Stimulated activated CD4-positive, alpha-beta T cell treated with anti-CD3 and anti-CD28 coated beads, TNF-alpha, amount 100 ng/mL, for 1 hour (primary cell): ENCODE results near the gene EML5.

Experiments
- DNase-seq, 3 donors: peaks; one replicate each; pipeline ENCODE4 v3.0.0-alpha.2; 2020; ENCODE audit warnings: low read depth in 3 of 3, low spot score in 1 of 3

EML5 gene

DNA sequence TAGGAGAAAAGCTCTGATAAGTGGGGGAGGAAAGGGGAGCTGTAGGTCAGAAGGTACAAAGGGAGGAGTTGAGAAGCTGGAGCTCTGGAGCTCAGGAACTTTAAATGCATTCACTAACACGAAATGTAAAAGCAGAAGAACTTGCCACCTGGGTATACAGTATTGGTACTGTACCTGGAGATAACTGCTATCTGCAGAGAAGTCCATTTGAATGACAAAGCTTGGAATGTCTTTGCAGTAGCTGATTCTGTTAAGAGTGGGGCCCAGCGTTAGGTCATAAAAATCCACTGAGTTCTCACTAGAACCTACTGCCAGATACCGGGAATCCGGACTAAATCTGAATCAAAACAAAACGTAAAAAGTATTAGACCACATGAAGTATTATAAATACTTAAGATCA, 174.3 kb downstream of the EML5 start:
- no peak for DNase-seq

DNA sequence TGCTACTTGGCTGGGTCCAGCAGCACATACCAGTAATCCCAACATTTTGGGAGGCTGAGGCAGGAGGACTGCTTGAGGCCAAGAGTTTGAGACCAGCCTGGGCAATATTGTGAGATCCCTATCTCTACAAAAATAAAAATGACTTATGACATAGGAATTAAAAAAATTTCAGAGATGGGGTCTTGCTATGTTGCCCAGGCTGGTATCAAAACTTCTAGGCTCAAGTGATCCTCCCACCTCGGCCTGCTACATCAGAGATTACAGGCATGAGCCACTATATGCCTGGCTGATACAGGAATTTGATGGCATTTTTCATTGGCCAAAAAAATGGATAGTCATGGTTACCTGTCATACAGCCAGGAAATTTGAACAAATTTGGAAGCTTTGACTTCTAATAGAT, 175.3 kb downstream of the EML5 start:
- DNase-seq, result no peak

DNA sequence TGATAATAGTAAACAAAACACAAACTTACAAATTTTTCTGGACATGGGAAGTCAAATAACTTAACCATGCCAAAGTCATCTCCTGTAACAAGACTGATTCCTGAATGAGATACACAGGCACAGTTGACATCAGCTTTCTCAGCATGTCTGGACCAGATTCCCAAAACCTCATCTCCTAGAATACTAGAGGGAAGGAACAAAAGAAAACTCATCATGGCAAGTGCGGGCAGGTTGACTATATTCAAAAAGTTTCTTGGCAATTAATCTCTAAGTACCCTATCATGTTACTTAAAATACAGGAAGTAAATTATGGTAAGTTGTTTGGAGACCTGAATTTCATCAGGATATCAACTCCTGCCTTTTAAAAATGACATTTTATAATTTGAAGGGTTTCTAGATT, 176.1 kb downstream of the EML5 start:
- no peak for DNase-seq

DNA sequence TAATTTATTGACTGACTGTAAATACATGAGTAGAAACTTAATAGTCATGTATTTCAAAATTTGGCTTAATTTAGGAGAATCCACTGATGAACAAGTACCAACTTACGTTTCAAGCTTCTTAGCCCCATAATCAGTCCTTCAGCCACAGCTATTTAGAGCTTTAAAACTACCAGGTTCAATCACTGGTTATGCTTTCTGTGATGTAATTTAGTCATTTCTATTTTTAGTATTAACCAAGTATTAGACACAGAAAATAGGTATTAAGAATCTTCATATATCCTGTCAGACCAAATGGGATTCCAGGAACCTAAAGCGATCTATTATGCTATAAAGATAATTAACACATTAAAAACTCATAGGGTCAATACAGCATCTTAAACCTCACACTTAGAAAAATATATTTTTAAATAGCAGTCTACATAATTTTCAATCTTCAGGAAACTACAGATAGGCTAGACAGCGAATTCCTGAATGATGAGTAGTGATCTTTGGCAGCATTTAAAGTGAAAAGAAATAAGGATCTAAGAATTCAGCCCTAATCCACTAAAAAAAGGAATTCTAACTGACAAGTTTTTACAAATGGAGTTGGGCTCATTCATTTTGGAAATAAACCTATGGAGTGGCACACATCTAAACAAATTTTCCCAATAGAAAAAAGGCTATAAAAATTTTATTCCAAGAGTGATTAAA, 178.4 kb downstream of the EML5 start:
- DNase-seq, result no peak

DNA sequence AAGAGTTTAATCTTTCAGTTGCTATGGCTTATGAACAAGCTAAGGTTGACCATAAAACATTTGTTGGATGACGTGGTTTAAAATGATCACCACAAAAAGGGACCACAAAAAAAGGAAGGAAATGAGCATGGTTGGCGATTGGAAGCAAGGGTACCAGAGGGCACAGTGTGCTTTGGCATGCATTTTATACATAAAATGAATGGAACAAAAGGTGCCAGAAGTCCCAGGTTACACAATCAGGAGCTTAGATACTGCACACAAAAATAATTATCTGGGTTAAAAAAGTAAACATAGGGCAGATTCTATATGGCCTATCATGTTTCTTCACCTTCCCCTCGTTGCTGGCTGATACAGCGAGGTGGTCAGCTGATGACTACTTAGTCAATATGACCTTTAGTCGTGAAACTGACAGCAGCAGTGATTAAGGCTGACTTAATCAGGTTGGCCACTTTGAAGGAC, 179.2 kb downstream of the EML5 start:
- no peak for DNase-seq

DNA sequence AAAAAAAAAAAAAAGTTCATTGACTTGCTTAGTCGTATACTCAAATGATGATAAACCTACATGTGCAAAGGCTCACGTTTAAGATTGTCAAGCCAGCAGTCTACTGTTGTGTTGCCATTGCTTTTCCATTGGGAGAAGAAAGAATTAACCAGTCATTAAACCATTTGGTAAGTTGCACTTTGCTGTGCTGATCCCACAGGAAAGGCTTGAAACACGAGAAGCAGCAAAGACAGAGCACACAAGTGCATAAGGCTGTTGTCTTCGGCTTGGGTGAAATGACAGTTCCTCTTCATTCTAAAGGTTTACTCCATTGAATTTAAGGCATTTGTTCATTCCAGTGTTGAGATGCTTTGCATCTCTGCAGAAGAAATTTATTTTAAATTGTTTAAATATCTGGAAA, 179.8 kb downstream of the EML5 start:
- DNase-seq, result no peak

DNA sequence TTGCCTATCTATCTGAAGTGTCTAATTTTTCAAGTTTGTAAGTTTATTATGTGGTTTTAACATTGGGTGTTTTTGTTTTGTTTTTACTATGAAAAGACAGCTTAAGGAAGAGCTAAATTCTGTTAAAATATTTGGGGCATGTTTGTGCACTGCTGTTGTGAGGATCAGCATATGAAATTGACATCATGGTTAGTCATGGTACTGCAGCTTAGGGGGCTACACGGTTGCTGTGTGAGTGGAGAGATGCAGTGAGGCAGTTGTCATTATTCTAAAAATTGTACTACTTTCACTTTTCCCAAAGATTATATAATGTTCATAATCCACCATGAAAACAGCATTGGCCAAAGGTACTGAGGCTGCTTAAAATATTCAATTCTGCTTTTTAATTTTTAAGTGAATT, 180.9 kb downstream of the EML5 start:
- no peak for DNase-seq

DNA sequence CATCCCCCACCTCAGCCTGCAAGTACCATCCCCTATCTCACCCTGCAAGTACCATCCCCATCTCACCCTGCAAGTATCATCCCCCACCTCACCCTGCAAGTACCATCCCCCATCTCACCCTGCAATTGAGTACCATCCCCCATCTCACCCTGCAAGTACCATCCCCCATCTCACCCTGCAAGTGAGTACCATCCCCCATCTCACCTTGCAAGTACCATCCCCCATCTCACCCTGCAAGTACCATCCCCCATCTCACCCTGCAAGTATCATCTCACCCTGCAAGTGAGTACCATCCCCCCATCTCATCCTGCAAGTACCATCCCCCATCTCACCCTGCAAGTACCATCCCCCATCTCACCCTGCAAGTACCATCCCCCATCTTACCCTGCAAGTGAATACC, 184.9 kb downstream of the EML5 start:
- no peak for DNase-seq

DNA sequence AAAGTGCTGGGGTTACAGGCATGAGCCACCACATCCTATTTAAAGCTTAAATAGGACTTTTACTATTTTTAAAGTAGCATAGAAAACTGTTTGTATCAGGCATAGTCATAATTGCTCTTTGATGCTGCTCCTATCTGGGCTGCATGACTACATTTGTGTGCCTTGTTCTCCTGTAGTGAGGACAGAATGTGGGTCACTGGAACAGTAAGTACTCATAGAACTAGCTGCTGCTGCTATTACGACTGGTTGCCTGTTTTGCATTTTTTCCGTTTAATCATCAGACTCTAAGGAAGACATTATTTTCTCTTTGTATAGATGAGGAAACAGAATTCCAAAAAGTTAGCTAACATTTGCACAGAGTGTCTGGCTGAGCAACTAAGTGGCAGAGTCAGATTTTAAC, 187.2 kb downstream of the EML5 start:
- no peak for DNase-seq

DNA sequence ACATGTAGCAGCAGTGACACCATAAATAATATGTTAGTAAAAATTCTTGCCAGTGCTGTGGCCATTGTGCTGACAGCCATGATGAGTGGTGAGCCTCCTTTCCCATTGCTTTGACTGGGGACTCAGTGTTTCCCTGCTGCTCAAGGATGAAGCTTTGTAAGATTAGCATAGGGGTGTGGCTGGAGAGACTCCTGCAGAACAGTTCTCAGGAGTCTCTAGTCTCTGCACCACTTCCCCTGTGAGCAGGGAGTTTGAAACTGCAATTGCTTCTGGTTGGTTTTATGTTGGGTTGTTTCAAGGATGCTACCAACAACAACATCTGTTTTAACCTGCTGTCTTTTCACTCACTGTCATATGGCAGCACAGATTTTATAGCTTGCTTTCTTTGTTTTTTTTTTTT, 188.5 kb downstream of the EML5 start:
- DNase-seq, result no peak

DNA sequence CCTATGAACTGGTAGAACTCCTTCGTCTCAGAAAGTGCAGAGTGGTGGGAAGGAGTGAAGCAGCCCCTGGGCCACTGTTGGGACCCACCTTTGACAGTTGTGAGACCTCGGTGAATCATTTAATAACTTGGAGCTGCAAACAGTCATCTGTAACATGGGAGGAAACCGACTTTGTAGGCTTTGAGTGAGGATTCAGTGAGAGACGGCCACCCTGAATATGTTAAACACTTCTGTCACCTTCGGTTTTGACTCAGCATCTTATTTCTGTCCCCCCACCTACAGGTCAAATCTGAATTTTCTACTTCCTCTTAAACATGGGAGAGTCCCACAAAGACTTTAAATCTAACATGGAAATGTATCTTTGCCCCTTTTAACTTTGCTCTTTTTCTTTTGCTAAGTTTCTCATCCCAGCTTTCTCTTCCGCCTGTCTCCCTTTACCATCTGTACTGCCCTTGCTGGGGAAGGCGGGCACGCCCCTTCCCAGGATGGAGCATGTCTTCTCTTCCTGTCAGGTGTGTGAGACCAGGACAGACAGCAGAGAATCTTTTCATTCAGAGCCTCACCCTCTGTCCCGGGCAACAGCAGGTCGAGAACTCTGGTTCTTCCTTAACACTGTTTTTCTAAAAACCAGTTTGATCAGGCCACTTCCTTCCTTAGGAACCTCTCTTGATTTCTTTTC, 192.9 kb downstream of the EML5 start:
- DNase-seq, result no peak

DNA sequence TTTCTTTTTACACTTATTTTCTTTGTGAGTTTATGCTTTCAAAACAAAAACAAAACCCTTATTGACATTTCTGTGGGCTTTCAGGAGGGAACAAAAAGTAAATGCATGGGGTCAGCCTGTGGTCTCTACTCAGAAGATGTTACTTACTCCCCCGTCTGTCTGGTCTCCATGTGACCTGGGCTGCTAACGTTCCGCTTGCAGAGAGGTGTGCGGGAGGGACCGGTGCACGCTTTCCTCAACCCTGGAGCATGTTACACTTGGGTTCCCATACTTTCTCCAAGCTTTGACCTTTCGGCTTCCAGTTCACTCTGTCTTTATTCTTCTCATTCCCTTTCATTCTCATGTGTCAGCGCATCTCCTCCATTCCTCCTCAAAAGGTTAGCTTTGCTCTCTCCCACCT, 193.4 kb downstream of the EML5 start:
- DNase-seq, result no peak

DNA sequence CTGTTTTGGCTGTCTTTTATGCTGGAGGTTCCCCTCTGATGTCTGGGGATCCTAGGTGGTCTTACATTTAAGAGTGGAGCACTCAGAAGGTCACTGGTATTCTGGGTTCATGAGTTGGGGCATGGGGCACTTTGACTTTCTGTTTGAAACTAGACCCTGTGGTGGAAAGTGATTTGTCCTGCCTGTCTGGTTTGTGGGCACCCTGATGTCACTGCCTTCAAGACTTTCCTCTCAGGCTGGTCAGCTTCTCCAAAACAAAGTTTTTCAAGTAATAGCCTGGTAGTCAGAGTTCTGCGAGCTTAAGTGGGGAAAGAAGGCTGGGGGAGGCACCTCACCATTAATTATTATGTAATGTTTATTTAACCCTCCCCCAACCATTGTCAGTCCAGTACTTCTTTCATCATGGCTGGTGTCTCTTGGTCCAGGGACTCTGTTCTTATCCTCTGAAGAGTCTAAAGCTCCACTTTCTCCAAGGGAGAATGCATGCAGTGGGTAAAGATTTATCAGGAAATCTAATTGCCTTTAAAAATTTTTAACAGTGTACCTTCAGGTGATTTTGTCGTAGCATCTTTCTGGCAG, 194.6 kb downstream of the EML5 start:
- no peak for DNase-seq

DNA sequence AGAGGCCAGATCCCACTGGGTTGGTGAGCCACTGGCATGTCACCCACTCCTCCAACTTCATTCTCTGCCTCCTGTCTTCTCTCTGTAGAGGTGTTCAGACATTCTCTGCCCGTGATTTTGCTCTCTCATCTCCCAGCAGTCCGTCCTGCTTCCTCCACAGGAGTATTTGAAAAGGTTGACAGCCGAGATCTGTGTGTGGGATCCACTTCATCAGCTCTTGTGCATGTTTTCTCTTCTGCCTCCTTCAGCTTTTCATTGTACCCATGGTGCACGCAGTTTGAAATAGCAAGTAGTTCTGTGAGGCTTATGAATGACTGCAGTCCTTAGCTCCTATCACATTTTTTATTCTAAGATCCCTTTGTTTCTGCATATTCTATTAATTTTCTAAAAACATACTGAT, 195.2 kb downstream of the EML5 start:
- no peak for DNase-seq

DNA sequence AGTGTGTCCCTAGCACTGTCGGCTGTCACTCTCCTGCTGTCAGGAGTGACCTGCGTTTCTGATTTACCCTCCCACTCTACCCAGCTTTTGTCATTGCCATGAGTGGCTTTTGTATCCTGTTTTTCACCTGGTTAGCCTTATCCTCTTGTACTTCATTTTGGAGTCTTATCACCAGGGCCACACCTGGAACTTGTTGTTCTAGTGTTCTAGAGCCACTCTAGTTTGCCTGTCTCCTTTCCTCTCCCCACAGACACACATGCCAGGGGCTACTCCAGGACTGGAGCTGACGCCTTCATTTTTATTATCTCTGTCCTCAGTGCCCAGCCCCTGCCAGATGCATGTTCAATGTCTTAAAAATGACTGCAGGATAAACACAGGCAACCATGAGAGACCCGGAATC, 195.7 kb downstream of the EML5 start:
- no peak for DNase-seq

DNA sequence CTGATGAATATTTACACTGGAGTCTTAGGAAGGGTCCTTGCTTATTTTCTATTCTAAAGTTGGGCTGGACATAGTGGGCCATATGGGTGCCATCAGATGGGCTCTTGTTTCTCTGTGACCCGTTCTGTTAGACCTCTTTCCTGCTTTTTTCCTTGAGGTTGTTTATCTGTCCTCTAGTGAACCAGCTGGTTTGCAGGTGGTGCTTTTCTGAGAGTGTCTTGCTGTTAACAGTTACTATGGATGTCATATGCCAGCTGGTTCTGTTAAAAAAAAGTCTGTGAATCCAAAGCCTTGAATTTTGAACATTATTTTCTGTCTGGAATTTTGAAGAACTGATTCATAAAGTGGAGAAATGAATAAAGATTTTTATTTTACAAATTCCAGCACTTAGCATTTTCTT, 200.7 kb downstream of the EML5 start:
- DNase-seq, result no peak

DNA sequence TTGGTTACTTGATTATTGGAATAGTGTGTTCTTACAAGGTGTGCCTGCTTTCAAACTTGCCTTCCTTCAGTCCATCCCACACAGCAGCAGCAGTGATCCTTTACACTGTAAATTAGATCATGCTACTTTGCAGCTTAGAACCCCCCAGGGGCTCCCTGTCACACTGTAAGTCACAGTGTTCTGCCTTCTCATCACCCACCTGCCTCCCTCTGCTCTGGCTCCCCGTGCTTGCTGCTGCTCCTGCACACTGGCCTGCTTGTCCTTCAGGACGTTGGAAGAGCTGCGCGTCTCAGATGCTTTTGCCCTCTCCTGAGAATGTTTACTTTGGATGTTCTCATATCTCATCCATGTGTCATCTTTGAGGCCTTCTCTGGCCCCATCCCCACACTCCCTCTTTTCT, 202.6 kb downstream of the EML5 start:
- no peak for DNase-seq

DNA sequence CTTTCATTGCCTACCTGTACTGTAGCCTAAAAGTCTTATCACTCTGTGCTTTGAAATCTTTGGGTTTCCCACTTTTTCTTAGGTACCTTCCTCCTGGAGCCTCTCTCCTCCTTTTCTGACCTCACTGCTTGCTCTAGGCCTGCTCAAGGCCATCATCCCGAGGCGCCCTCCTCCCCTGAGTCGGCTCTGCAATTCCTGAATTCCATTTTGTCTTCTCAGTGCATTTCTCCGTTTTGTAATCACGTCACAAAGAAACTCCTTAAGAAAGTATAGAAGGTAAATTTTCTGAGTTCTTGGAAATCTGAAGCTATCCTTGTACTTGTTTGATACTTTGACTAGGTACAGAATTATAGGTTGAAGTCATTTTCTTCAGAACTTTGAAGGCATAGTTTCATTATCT, 204.7 kb downstream of the EML5 start:
- no peak for DNase-seq

DNA sequence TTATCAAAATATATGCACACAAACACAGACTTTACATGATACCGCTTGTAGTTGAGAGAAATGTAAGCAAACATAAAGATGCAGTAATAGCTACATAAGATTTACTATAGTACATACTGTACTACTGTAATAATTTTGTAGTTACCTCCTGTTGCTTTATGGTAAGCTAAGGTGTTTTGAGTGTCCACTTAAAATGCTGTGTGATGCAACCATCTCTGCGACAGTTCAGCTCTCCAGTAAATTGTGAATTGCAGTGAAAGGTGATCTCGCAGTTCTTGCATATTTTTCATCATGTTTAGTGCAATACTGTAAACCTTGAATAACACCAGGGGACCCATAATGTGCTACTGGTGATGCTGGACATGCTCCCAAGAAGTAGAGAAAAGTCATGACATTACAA, 208.3 kb downstream of the EML5 start:
- DNase-seq, result no peak

DNA sequence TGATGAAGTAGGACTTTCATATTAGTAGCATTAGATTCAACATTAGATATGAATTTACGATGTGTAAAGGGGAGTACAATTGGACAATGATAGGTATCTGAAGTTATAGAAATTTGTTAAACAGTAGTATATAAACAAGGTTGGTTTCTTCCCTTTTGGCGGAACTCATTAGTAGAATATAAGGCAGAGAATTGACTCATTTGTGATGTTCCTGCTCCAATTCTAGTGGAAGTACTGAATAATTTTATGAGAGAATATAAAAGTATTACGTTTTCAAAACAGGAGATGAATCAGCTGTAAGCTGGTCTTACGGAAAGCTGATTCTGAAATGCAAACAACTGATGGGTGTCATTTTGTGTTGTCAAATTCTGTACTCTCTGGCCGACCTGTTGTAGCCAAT, 216.5 kb downstream of the EML5 start:
- no peak for DNase-seq

DNA sequence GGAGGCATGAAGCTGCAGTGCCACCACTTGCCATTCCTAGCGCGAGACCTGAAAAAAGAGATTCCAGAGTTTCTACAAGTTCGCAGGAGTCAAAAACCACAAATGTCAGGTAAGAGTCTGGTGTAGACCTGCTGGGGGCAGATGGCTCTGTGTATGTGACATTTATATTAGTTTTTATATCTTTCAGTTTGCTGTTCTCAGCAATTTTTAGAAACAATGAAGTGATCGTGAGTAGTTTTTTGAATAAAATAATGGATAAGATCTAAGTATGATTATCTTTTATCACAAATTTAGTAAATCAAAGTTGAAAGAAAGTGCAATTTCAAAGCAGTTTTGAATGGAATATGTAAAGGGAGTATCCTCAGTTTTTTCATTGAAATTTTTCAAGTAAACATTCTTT, 220.6 kb downstream of the EML5 start:
- no peak for DNase-seq

DNA sequence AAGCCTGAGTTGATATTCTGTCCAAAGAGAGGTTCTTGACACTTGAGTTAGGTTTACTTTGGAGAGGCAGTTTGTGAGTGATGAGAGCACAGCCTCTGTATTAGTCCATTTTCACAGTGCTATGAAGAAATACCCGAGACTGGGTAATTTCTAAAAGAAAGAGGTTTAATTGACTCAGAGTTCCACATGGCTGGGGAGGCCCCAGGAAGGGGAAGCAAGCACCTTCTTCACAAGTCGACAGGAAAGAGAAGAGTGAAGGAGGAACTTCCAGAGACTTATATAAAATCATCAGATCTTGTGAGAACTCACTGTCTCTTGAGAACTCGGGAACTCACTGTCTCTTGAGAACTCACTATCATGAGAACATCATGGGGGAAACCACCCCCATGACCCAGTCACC, 224.6 kb downstream of the EML5 start:
- DNase-seq, result no peak

DNA sequence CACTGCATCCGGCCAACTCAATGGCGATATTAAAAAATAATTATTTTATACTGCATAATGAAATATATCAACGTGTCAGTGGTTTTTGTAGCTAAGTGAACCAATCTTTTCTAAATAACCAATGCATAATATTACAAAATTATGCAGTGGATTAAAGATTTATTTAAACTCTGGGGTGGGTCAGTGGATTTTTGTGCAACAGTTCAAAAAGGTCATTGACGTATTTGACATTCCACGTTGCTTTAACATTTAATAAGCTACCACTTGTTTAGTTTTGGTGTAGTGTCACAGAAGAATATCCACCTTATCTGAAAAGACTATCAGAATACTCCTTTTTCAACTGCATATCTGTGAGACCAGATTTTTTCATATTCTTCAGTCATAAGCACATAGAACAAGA, 227.3 kb downstream of the EML5 start:
- DNase-seq, result no peak
